DOHH2 (cell line): ENCODE results near the gene COL19A1.

Experiments used
- H3F3A ChIP-seq: fragments of 200-600 bp; sonication (generic), shearing (Covaris generic); 2 replicates; pipeline ENCODE4 v1.6.0; 2016; ENCODE audit warnings: antibody characterized with exemption, mild to moderate bottlenecking; ENCODE audit not compliant: control insufficient read depth, insufficient read depth
- H3K27ac ChIP-seq: fragments of 200-600 bp; sonication (generic); 2 replicates; pipeline ENCODE4 v1.5.1; 2014; ENCODE audit warnings: low read depth, mild to moderate bottlenecking, low read length, moderate library complexity
- H3K27me3 ChIP-seq: fragments of 200-600 bp; sonication (generic); 2 replicates; pipeline ENCODE4 v1.6.1; 2014; ENCODE audit warnings: mild to moderate bottlenecking, low read length, mixed read lengths; ENCODE audit not compliant: control insufficient read depth
- H3K36me3 ChIP-seq: fragments of 200-600 bp; sonication (generic); 2 replicates; pipeline ENCODE4 v1.6.1; 2014; ENCODE audit warnings: mild to moderate bottlenecking, low read length, moderate library complexity, mixed read lengths; ENCODE audit not compliant: control insufficient read depth
- H3K4me1 ChIP-seq: fragments of 200-600 bp; sonication (generic); 2 replicates; pipeline ENCODE4 v1.6.1; 2014; ENCODE audit warnings: mild to moderate bottlenecking, low read length, mixed read lengths; ENCODE audit not compliant: control insufficient read depth
- H3K4me2 ChIP-seq: fragments of 200-600 bp; sonication (generic); 2 replicates; pipeline ENCODE4 v1.6.0; 2014; ENCODE audit warnings: mild to moderate bottlenecking, low read length, moderate library complexity
- H3K4me3 ChIP-seq: fragments of 200-600 bp; sonication (generic); 2 replicates; pipeline ENCODE4 v1.5.1; 2014; ENCODE audit warnings: mild to moderate bottlenecking, low read length, mixed read lengths
- H3K79me2 ChIP-seq: fragments of 200-600 bp; sonication (generic); 2 replicates; pipeline ENCODE4 v1.6.1; 2014; ENCODE audit warnings: mild to moderate bottlenecking, low read length, mixed read lengths; ENCODE audit not compliant: control insufficient read depth
- H3K9me2 ChIP-seq: fragments of 200-600 bp; sonication (generic); replicated peaks from 2 replicates; pipeline ENCODE4 v1.6.1; 2014; ENCODE audit warnings: mild to moderate bottlenecking, low read length, mixed read lengths; ENCODE audit not compliant: control insufficient read depth
- H3K9me3 ChIP-seq: fragments of 200-600 bp; sonication (generic); 2 replicates; pipeline ENCODE4 v1.6.1; 2014; ENCODE audit warnings: antibody characterized with exemption, low read length, mixed read lengths; ENCODE audit not compliant: control insufficient read depth, insufficient read depth
- H4K20me1 ChIP-seq: fragments of 200-600 bp; sonication (generic); 2 replicates; pipeline ENCODE4 v1.6.0; 2014; ENCODE audit warnings: low read depth, mild to moderate bottlenecking, antibody characterized with exemption, low read length, moderate library complexity; ENCODE audit not compliant: control insufficient read depth, insufficient read depth
- EZH2phosphoT487 ChIP-seq: fragments of 200-600 bp; sonication (generic); IDR thresholded peaks from 2 replicates; pipeline ENCODE4 v1.6.1; 2017; ENCODE audit warnings: borderline replicate concordance, mild to moderate bottlenecking, antibody characterized with exemption, low read length, moderate library complexity, mixed read lengths
- TF ChIP-seq, protein P1 (sequence below): fragments of 200-600 bp; sonication (generic); IDR thresholded peaks from one replicate; pipeline ENCODE4 v1.5.1; 2014; ENCODE audit warnings: antibody characterized with exemption, mild to moderate bottlenecking, low read depth, low read length; ENCODE audit not compliant: poor library complexity, severe bottlenecking

COL19A1 gene

DNA sequence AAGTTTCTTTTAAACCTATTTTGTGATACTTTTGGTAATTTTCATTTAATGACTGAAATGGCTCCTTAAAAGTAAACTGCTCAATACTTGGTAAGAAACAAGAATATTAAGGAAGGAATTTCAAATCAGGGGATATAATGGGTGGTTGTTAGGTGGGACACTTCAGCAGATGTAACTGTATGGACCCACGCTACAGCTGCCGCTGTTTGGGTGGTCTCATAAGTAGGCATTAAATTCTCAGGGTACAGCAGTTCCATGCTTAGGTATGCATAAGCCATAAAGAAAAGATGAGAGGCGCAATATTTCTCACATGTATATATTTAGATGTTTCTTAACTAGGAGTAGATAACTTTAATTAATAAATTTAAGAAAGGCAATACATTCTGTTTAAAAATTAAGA, 35.0 kb downstream of the COL19A1 start:
- TF ChIP-seq, protein P1, sequence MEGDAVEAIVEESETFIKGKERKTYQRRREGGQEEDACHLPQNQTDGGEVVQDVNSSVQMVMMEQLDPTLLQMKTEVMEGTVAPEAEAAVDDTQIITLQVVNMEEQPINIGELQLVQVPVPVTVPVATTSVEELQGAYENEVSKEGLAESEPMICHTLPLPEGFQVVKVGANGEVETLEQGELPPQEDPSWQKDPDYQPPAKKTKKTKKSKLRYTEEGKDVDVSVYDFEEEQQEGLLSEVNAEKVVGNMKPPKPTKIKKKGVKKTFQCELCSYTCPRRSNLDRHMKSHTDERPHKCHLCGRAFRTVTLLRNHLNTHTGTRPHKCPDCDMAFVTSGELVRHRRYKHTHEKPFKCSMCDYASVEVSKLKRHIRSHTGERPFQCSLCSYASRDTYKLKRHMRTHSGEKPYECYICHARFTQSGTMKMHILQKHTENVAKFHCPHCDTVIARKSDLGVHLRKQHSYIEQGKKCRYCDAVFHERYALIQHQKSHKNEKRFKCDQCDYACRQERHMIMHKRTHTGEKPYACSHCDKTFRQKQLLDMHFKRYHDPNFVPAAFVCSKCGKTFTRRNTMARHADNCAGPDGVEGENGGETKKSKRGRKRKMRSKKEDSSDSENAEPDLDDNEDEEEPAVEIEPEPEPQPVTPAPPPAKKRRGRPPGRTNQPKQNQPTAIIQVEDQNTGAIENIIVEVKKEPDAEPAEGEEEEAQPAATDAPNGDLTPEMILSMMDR = no peak
- TF ChIP-seq EZH2phosphoT487 = no peak
- Histone ChIP-seq H4K20me1 (no peaks in the 10 kb centered on the region), H3K79me2 (no peaks in the 10 kb centered on the region), H3K27me3 (no peaks in the 10 kb centered on the region), H3K27ac (no peak overlapping the region), H3K9me3 (no peaks in the 10 kb centered on the region), H3K9me2 (no peaks in the 10 kb centered on the region), H3K4me2 (no peak overlapping the region), H3K4me1 (no peaks in the 10 kb centered on the region), H3K36me3 (no peaks in the 10 kb centered on the region), H3F3A (no peaks in the 10 kb centered on the region), H3K4me3 (no peak overlapping the region)

DNA sequence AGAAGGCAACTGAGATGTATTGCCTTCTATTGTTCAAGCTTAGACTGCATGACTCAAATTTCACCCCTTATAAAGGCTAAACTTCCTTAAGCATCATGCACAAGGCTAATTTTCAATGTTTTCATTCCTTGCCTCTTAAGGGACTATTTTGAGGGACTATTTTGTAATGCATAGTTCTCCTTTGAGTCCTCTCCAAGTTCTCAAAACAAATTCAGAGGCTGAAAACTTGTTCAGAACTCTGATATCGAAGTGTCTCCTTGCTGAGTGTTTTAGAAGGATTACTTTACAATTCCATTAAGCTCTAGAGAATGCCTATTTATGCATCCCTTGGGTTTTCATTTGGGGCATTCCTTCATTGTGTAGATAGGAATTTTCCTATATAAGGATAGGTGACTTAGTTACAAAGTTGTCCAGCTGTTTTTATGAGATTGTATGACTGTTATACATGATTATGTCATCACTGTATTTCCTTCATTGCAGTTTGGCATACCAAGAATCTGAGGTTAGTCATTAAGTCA, 41.7 kb downstream of the COL19A1 start:
- Histone ChIP-seq H3K4me3 (no peak overlapping the region), H3K4me2 (no peak overlapping the region), H4K20me1 (no peaks in the 10 kb centered on the region), H3K4me1 (no peaks in the 10 kb centered on the region), H3K9me2 (no peaks in the 10 kb centered on the region), H3K27me3 (no peaks in the 10 kb centered on the region), H3K9me3 (no peaks in the 10 kb centered on the region), H3K36me3 (no peaks in the 10 kb centered on the region), H3K79me2 (no peaks in the 10 kb centered on the region), H3F3A (no peaks in the 10 kb centered on the region), H3K27ac (no peak overlapping the region)
- no peak for TF ChIP-seq EZH2phosphoT487
- TF ChIP-seq, protein P1 = no peak

DNA sequence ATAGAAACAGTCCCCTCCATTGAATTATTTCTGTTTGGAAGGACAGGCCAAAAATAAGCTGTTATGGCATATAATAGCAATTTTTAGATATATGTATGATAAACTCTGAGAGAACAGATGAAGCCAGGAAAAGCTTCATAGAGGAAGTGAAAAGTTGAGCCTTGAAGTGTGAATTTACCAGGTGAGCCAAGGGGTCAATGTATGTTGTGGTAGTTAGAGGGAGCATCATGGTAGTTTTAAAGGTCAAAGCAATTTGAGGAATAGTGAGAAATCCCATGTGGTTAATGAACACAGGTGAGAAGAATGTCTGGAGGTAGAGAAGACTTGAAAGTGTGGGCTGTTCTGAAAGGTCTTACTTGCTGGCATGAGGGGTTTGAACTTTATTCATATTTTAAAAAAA, 47.0 kb downstream of the COL19A1 start:
- peaks cover 7% of the 10 kb centered on the region for H3K4me1 ChIP-seq
- no peaks in the 10 kb centered on the region for H3K79me2 ChIP-seq
- TF ChIP-seq EZH2phosphoT487 = no peak
- TF ChIP-seq, protein P1 = no peak
- H4K20me1 ChIP-seq = no peaks in the 10 kb centered on the region
- no peaks in the 10 kb centered on the region for H3F3A ChIP-seq
- H3K36me3 ChIP-seq = no peaks in the 10 kb centered on the region
- no peak overlapping the region for H3K27ac ChIP-seq
- H3K4me3 ChIP-seq = no peak overlapping the region
- no peaks in the 10 kb centered on the region for H3K9me2 ChIP-seq
- no peaks in the 10 kb centered on the region for H3K27me3 ChIP-seq
- no peaks in the 10 kb centered on the region for H3K9me3 ChIP-seq
- H3K4me2 ChIP-seq = no peak overlapping the region
